DOHH2 (cell line): ENCODE results near the gene BPTF.

Experiments used
- EZH2phosphoT487 ChIP-seq: fragments of 200-600 bp; sonication (generic); IDR thresholded peaks from 2 replicates; pipeline ENCODE4 v1.6.1; 2017; ENCODE audit warnings: borderline replicate concordance, mild to moderate bottlenecking, antibody characterized with exemption, low read length, moderate library complexity, mixed read lengths
- TF ChIP-seq, protein P1 (sequence below): fragments of 200-600 bp; sonication (generic); IDR thresholded peaks from one replicate; pipeline ENCODE4 v1.5.1; 2014; ENCODE audit warnings: antibody characterized with exemption, mild to moderate bottlenecking, low read depth, low read length; ENCODE audit not compliant: poor library complexity, severe bottlenecking

DNA sequence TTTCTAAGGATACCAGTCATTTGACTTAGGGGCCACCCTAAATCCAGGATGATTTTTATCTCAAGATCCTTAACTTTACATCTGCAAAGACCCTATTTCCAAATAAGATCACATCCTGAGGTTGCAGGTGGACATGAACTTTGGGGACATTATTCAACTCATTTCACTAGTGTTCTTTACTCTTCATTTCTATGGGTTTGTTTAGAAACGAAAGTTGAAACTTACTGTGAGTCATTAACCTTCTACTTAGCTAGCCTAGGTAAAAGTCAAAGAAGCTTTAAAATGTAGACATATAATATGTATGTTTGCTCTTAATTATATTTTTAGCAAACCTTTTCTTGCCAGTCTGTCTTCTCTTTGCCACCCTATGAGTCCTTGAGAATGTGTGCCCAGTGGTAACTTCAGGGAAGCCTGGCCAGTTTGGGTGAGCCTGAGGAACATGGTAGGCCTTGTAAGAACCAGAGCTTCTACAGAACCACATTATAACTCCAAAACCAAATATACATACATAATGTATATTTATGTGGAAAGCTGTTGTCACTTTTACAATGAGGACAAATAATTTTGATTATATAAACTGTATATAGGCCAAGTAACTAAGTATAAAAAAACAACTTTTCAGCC, 38.4 kb downstream of the BPTF start:
- TF ChIP-seq, protein P1, sequence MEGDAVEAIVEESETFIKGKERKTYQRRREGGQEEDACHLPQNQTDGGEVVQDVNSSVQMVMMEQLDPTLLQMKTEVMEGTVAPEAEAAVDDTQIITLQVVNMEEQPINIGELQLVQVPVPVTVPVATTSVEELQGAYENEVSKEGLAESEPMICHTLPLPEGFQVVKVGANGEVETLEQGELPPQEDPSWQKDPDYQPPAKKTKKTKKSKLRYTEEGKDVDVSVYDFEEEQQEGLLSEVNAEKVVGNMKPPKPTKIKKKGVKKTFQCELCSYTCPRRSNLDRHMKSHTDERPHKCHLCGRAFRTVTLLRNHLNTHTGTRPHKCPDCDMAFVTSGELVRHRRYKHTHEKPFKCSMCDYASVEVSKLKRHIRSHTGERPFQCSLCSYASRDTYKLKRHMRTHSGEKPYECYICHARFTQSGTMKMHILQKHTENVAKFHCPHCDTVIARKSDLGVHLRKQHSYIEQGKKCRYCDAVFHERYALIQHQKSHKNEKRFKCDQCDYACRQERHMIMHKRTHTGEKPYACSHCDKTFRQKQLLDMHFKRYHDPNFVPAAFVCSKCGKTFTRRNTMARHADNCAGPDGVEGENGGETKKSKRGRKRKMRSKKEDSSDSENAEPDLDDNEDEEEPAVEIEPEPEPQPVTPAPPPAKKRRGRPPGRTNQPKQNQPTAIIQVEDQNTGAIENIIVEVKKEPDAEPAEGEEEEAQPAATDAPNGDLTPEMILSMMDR = no peak
- TF ChIP-seq EZH2phosphoT487 = no peak
